IPS-11a (cell line): ENCODE results near the gene JAZF1.

Experiments used
- H3K4me3 ChIP-seq: one replicate; pipeline ENCODE4 v1.5.1; 2013; ENCODE audit warnings: low read depth, low read length, control low read depth

JAZF1 gene

GRCh38 chr7:28052933-28053332 lies 127.7 kb downstream of the JAZF1 start:
- H3K4me3 ChIP-seq: no peak overlapping the region

DNA sequence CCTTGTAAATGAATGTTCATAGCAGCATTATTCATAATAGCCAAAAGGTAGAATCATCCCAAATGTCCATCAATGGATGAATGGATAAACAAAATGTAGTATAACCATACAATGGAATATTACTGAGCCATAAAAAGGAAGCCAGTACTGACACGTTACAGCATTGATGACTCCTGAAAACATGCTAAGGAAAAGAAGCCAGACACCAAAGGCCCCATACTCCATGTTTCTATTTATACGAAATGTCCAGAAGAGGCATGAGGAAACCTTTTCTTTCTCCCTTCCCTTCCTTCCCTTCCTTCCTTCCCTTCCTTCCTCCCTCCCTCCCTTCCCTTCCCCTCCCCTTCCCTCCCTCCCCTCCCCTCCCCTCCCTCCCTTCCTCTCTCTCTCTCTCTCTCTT lies 131.9 kb downstream of the JAZF1 start:
- no peak overlapping the region for H3K4me3 ChIP-seq

- H3K4me3 ChIP-seq: no peak overlapping the region
Observed at GRCh38 chr7:28046035-28046434, 134.6 kb downstream of the JAZF1 start.

- H3K4me3 ChIP-seq: no peak overlapping the region
Observed at GRCh38 chr7:28045592-28045991, 135.0 kb downstream of the JAZF1 start.

DNA sequence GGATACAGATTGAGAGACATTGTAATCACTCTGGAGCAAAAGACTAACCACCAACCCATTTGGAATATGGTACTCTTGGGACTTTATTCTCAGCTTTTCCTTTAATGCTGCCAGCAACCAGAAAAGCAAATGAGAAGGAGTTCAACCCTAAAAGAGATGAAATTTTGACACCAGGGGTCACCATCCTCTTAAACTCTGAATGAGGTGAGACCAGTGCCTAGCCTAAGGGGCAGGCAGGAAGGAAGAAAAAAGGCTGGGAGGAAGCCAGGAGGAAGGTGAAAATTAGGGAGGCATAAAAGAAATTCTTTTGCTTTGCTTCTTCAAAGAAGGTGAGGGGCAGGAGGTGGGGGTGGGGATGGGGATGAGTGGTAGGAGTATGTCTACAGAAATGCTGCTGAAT lies 135.8 kb downstream of the JAZF1 start:
- no peak overlapping the region for H3K4me3 ChIP-seq

DNA sequence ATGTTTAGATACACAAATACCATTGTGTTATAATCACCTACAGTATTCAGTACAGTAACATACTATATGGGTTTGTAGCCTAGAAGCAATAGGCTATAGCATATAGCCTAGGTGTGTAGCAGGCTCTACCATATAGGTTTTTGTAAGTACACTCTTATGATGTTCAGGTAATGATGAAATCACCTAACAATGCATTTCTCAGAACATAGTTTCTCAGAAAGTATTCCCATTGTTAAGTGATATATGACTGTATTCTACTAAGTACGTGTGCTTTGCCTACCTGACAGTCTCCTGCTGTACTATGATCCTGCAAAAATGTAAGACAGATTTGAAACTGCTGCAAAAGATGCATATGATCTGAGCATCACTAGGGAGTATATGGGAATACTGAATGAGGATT lies 137.9 kb downstream of the JAZF1 start:
- H3K4me3 ChIP-seq: no peak overlapping the region

- no peak overlapping the region for H3K4me3 ChIP-seq
Observed at GRCh38 chr7:28041508-28042314, 138.9 kb downstream of the JAZF1 start.

DNA sequence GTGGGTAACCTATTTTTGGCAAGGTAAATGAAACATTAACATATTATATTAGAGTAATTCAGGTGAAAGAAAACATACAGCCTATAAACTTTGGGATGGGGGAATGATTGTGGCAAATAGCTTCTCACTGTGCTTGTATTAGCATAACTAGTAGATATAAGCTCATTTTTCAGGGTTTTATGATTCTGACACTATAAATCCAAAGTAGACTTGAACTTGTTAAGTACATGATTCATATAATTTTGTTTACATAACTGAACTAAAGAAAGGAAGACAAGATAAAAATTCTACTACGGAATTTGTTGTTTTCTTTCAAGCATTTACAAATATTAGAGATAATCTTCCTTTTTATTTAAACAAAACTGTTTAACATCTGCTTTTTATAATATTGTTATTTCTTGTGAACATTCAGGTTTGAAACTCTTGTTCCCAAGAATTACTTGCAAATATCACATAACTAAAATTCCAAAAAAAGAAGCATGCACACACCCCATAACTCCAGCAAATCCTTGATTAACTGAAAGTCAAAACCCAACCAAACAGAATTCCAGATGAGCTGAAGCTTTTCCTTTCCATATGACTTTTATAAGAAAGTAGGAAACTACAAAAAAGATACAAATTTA lies 142.3 kb downstream of the JAZF1 start:
- H3K4me3 ChIP-seq: no peak overlapping the region

- no peak overlapping the region for H3K4me3 ChIP-seq
Observed at GRCh38 chr7:28037220-28038010, 143.2 kb downstream of the JAZF1 start.

DNA sequence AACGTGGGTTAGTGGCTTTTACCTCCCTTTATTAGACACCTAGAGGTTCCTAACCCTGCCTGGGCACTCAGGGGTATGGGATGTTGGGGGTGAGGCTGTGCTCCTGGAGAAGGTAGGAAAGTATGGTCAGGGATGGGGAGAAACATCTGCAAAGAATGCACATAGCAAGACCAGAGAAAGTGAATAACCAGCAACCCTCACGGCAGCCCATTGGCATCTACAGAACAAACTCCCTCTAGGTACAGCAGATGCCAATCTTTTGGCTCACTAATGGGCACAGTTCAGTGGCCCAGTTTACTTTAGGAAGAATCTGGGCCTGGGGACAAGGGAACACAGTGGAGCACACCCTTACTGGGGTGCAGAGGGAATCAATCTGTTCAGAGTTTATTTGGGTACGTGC lies 143.9 kb downstream of the JAZF1 start:
- no peak overlapping the region for H3K4me3 ChIP-seq

- H3K4me3 ChIP-seq: no peak overlapping the region
Observed at GRCh38 chr7:28033386-28033785, 147.2 kb downstream of the JAZF1 start.

GRCh38 chr7:28032738-28033380 lies 147.7 kb downstream of the JAZF1 start:
- no peak overlapping the region for H3K4me3 ChIP-seq

GRCh38 chr7:28029051-28029450 lies 151.5 kb downstream of the JAZF1 start:
- no peak overlapping the region for H3K4me3 ChIP-seq

DNA sequence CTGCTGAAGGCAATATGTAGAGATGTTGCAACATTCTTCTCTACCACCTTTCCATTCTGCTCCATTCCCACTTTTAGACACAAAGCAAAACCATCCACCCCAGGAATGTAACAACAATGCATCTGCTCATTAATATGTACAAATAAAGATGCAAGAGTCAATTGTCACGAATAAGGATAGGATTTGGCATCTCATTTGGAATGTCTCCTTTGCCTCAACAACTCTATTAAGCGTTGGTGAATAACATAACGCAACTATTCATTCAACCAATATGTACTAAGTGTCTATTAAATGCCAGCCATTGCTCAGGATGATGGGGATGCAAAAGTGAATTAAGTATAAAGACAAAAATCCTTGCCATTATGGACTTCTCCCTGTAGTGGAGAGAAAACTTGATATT lies 152.1 kb downstream of the JAZF1 start:
- H3K4me3 ChIP-seq: no peak overlapping the region

DNA sequence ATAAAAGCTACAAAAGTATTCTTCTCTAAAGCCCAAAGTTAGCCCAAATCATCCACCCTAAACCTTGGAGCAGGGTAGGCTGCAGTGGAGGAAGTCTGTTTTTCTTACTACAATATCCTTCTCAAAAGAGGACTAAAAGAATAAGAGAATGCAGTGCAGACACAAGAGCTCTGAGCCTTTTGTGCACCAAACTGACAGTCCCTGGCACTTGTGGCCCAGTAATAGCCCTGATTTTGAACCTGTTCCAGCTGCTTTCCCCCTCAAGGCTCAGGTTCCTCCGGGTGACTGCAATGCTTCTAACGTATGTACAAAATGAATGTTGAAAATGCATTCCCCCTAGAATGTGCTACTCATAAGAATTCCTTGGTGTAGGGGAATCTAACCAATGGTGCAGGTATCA lies 154.4 kb downstream of the JAZF1 start:
- no peak overlapping the region for H3K4me3 ChIP-seq

DNA sequence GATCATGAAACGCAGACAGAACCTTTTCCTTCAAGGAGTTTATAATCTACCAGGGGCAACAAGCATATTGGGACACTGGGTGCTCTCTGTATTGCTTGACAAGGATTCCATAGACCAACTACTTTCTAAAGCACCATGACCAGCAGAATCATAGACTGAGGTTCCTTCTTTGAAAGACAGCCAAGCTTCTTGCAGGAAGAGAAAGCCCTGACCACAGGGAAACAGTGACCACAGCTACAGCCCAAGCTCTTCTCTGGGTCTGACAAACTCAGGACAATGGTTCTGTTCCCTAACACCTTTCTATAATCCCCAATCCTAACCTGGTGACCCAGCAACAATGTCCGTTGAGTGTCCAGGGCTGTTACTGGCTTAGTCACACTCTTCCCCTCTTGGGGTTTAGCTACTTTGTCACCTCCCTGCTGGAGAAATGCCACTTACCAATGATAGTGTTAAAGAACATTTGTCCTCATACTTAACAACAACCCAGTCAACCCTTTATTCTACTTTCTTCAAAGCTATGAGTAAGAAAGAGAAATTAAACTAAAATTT lies 155.7 kb downstream of the JAZF1 start:
- no peak overlapping the region for H3K4me3 ChIP-seq

- no peak overlapping the region for H3K4me3 ChIP-seq
Observed at GRCh38 chr7:28020302-28020940, 160.2 kb downstream of the JAZF1 start.

GRCh38 chr7:28018856-28019465 lies 161.6 kb downstream of the JAZF1 start:
- no peak overlapping the region for H3K4me3 ChIP-seq

DNA sequence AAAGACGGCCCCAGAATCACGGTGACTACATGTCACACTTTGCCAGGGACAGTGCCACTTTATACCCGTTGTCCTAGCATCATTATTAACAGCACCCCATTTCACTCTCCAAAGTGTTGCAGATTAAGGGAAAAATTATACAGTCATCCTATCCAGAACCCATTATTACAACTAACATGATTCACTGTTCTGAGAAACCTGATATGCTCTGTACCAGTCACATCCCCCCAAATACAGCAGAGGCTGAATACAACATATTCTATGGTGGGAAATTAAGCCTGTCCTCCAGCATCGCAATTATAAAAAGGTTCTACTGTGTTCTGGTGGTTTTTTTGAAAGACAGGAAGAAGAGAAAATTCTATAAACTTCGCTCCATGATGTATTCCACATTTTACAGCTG lies 162.1 kb downstream of the JAZF1 start:
- no peak overlapping the region for H3K4me3 ChIP-seq

- H3K4me3 ChIP-seq: no peak overlapping the region
Observed at GRCh38 chr7:28018020-28018419, 162.6 kb downstream of the JAZF1 start.
